Body of pancreas (tissue), 4 donors: ENCODE results near the gene THBS3. TPM values are rescaled to one million over a fixed set of nuclear protein-coding genes. Genes with fewer than 3 reads are reported as not detected.

ENCODE experiments used
- ATAC-seq: fragments of 150-250 bp; one replicate; pipeline ENCODE4 v1.9.1; 2016
- DNase-seq, 4 donors: peaks; one replicate each; pipeline ENCODE4 v3.0.0-alpha.2; 2019
- H3K27ac ChIP-seq, 4 donors: fragments of 200-600 bp; sonication (generic); 1 replicate in 3 of 4; 2 replicates in 1 of 4; pipeline versions ENCODE4 v1.5.1 to v1.6.1; 2016 to 2019; ENCODE audit warnings: mild to moderate bottlenecking in 1 of 4, mixed read lengths in 1 of 4, moderate library complexity in 1 of 4
- H3K27me3 ChIP-seq, 2 donors: fragments of 200-600 bp; sonication (generic); one replicate each; pipeline ENCODE4 v1.6.0; 2016; ENCODE audit warnings: mild to moderate bottlenecking in 1 of 2
- H3K36me3 ChIP-seq, 2 donors: fragments of 200-600 bp; sonication (generic); replicated peaks in 1 of 2; 2 replicates each; pipeline ENCODE4 v1.5.1; 2016; ENCODE audit warnings: low read depth in 2 of 2; ENCODE audit not compliant: insufficient read depth in 1 of 2
- H3K4me1 ChIP-seq: fragments of 200-600 bp; sonication (generic); one replicate; pipeline ENCODE4 v1.6.0; 2016
- H3K4me3 ChIP-seq, 2 donors: fragments of 200-600 bp; sonication (generic); 1 replicate in 1 of 2; 2 replicates in 1 of 2; pipeline ENCODE4 v1.5.1; 2016 to 2019
- H3K9me3 ChIP-seq, 3 donors: fragments of 200-600 bp; sonication (generic); 1 replicate in 2 of 3; 2 replicates in 1 of 3; pipeline ENCODE4 v1.5.1; 2016
- POLR2A ChIP-seq, 3 donors: fragments of 450-650 bp; IDR thresholded peaks; one replicate each; pipeline ENCODE4 v1.6.1; 2016; ENCODE audit warnings: antibody characterized with exemption in 3 of 3, mild to moderate bottlenecking in 2 of 3
- WGBS, 2 donors: methylation state at CpG; one replicate each; pipeline ENCODE4 v1.1.5; 2017; 5-methylcytosine and 5-hydroxymethylcytosine counted together
- intact Hi-C: fragments of 100-400 bp; cut with DNase I; formaldehyde crosslinking; loops from one replicate; pipeline ENCODE4 v1.15.1; 2023
- total RNA-seq, 2 donors: library from RNA; depleted of rRNA; stranded (reverse); fragments of >200 nt; gene quantifications; one replicate each; pipeline ENCODE4 v1.1.0, GENCODE V29; 2016
- TF ChIP-seq, protein P1 (sequence below), 7 experiments: fragments of 450-650 bp in 4 of 7; fragments of 200-600 bp in 3 of 7; sonication (generic) in 3 of 7; IDR thresholded peaks; one replicate each; pipeline ENCODE4 v1.5.1; 2016 to 2019; ENCODE audit warnings: antibody characterized with exemption in 7 of 7

THBS3 gene
- total RNA-seq, 2 donors from 2014 or later = 15.0 to 21.1 TPM

DNA sequence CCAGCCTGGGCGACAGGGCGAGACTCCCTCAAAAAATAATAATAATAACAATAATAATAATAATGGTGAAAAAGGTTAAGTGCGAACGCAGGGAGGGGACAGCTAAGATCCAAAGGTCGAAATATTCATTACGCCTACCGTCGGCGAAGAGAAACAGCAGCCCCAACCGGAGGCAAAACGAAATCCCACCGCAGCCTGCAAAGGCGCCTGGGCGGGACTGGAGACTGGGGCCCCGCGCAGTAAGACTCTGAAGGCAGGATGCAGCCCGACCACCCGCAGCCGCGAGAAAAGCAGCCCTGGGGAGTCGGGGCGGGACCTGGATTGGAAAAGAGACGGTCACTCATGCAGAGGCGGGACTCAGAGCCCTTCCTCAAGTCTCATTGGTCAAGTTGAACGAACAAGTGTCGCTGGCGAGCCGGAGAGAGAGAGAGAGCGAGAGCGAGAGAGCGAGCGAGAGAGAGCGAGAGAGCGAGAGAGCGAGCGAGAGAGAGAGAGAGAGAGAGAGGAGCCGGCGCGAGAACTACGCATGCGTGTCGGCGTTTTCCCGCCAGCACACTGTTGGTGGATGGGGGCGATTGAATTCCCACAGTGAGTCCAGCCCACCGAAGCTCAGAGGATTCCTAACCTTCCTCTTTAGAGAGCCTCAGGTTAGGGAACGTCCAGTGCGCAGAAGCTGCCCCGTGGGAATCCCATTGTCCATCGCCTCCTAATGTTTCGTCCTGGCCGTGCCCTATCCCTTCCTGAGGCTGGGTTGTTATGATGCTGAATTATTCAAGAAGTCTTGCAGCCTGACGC, 36.9 kb upstream of the THBS3 start:
- DNase-seq (peak; percentile 95 to 98 (median 98)), ATAC-seq (peak; percentile 95)
- TF ChIP-seq, protein P1, sequence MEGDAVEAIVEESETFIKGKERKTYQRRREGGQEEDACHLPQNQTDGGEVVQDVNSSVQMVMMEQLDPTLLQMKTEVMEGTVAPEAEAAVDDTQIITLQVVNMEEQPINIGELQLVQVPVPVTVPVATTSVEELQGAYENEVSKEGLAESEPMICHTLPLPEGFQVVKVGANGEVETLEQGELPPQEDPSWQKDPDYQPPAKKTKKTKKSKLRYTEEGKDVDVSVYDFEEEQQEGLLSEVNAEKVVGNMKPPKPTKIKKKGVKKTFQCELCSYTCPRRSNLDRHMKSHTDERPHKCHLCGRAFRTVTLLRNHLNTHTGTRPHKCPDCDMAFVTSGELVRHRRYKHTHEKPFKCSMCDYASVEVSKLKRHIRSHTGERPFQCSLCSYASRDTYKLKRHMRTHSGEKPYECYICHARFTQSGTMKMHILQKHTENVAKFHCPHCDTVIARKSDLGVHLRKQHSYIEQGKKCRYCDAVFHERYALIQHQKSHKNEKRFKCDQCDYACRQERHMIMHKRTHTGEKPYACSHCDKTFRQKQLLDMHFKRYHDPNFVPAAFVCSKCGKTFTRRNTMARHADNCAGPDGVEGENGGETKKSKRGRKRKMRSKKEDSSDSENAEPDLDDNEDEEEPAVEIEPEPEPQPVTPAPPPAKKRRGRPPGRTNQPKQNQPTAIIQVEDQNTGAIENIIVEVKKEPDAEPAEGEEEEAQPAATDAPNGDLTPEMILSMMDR (IDR thresholded peaks at IDR 0.05) = peak; percentile 25 to 99 (median 93)
- TF ChIP-seq POLR2A (IDR thresholded peaks at IDR 0.05) = peak; percentile 70 to 95 (median 93)
- no peaks in the 10 kb centered on the region for H3K9me3 ChIP-seq
- peak overlapping the region; percentile 57 to 76 for H3K4me3 ChIP-seq
- intact Hi-C loops = no loop called here
- no peaks in the 10 kb centered on the region for H3K36me3 ChIP-seq
- no peaks in the 10 kb centered on the region for H3K27me3 ChIP-seq
- peaks cover 33% of the 10 kb centered on the region for H3K4me1 ChIP-seq
- peak overlapping the region; percentile 77 to 96 (median 88) for H3K27ac ChIP-seq
- WGBS, 2 donors = 0% methylated on average over 45 to 53 of the region's 53 CpGs

DNA sequence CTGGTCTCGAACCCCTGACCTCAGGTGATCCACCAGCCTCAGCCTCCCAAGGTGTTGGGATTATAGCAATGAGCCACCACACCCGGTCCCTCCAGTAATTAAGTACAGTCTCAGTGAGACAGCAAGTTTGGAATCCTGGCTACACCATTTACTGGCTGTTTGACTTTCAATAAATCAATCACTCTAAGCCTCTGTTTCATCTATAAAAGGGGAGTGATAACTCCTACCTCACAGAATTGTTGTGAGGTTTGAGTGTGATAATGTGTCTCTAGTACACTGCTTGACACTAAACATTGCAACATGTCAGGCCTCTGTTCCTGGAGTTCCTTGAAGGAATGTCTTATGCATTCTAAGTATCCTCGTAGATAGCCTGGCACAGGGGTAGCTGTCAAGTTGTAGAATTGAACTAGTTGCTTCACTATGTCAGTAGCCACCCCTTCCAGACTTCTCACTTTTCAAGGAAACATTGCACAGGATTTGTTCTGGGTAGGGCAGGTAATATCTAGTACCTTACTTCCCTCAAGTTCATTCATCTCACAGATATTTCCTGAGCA, 35.2 kb upstream of the THBS3 start:
- Histone ChIP-seq H3K27me3 (no peaks in the 10 kb centered on the region), H3K9me3 (no peaks in the 10 kb centered on the region), H3K36me3 (peaks cover 0 to 2% of the 10 kb centered on the region in 2 donors), H3K4me3 (no peak overlapping the region), H3K27ac (peak overlapping the region in 1 of 4 donors; percentile 86), H3K4me1 (peaks cover 33% of the 10 kb centered on the region)
- intact Hi-C loops = no loop called here
- DNase-seq (no peak), ATAC-seq (no peak)
- TF ChIP-seq, protein P1 (IDR thresholded peaks at IDR 0.05) = no peak
- TF ChIP-seq POLR2A (IDR thresholded peaks at IDR 0.05) = no peak
- WGBS, 2 donors = 61 to 82% methylated on average over 3 of the region's 3 CpGs

DNA sequence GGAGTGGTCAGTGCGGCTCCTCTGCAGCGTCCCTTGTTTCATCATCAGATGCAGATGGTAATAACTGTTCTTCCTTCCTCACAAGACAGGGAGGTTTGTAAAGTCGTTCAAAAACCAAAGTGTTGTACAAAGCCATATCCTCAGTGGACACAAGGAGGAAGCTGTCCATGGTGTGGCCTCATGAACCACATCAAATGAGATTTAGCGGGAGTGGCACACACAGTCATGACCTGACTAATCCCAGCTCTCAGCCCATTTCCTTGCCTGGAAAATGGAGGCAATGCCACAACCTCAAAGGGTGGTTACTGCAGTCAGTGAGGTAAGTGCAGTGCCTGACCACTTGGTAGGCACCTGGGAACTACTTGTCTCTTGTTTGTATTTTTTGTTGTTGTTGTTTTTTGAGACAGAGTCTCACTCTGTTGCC, 34.2 kb upstream of the THBS3 start:
- H3K36me3 ChIP-seq = peaks cover 0 to 2% of the 10 kb centered on the region in 2 donors
- intact Hi-C loops = no loop called here
- DNase-seq (peak in 1 of 4 donors; percentile 29), ATAC-seq (no peak)
- H3K4me3 ChIP-seq = no peak overlapping the region
- H3K27ac ChIP-seq = peak overlapping the region in 1 of 4 donors; percentile 53
- H3K4me1 ChIP-seq = peaks cover 33% of the 10 kb centered on the region
- TF ChIP-seq POLR2A (IDR thresholded peaks at IDR 0.05) = no peak
- TF ChIP-seq, protein P1 (IDR thresholded peaks at IDR 0.05) = no peak
- H3K27me3 ChIP-seq = no peaks in the 10 kb centered on the region
- H3K9me3 ChIP-seq = no peaks in the 10 kb centered on the region
- WGBS, 2 donors = 64 to 75% methylated on average over 4 of the region's 4 CpGs

DNA sequence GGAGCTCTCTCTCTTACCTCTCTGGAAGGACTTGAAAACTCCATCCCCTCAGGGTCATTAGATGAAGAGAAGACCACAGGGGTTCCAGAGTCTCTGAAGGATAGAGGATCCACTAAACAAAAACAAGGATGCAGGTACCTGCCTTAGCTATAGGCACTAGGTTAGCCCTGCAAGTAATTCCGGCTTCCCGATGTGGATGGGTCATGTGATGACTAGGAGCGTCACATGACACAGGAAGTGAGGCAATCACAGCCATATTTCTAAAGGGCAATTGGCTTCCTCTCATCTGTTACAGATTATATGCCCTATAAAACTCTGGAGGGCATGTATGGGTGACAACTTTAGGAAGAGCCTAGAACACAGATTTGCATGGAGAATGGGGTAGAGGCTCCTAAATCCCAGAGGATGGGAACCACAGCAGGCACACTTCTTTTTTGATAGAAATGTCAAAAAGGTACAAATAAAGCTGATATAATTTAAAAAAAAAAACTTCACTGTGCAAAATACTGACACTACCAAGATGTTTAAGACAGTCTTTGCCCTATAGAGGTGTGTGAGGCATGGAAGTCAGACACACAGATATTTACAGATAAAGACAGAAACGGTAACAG, 33.5 kb upstream of the THBS3 start:
- ATAC-seq = peak; percentile 43

More for the DNA sequence above, 33.5 kb upstream of the THBS3 start:
- no peaks in the 10 kb centered on the region for H3K9me3 ChIP-seq
- peak overlapping the region in 1 of 4 donors; percentile 53 for H3K27ac ChIP-seq
- peak; percentile 72 to 86 (median 81) for DNase-seq
- H3K4me3 ChIP-seq = no peak overlapping the region
- peaks cover 0 to 2% of the 10 kb centered on the region in 2 donors for H3K36me3 ChIP-seq
- TF ChIP-seq, protein P1 (IDR thresholded peaks at IDR 0.05) = no peak
- no peak for TF ChIP-seq POLR2A (IDR thresholded peaks at IDR 0.05)
- intact Hi-C loops = no loop called here
- H3K27me3 ChIP-seq = no peaks in the 10 kb centered on the region
- H3K4me1 ChIP-seq = peaks cover 33% of the 10 kb centered on the region
- WGBS, 2 donors = 5 to 7% methylated on average over 4 of the region's 4 CpGs
